GM23248 (cell line): ENCODE results near the gene TLNRD1. TPM values are rescaled to one million over a fixed set of nuclear protein-coding genes. Genes with fewer than 3 reads are reported as not detected.

ENCODE experiments used
- DNase-seq: peaks from one replicate; pipeline ENCODE4 v3.0.0-alpha.2; 2015
- H2AFZ ChIP-seq: fragments of 200-600 bp; sonication (generic); 2 replicates; pipeline ENCODE4 v1.6.1; 2016; ENCODE audit warnings: antibody characterized with exemption
- H3F3A ChIP-seq: fragments of 200-600 bp; sonication (generic); 2 replicates; pipeline ENCODE4 v1.6.1; 2016; ENCODE audit warnings: mild to moderate bottlenecking, antibody characterized with exemption, mixed run types; ENCODE audit not compliant: insufficient read depth
- H3K27ac ChIP-seq: fragments of 200-600 bp; sonication (generic); 2 replicates; pipeline ENCODE4 v1.5.1; 2016; ENCODE audit warnings: mild to moderate bottlenecking
- H3K27me3 ChIP-seq: fragments of 200-600 bp; sonication (generic); replicated peaks from 2 replicates; pipeline ENCODE4 v1.6.1; 2016; ENCODE audit warnings: mild to moderate bottlenecking; ENCODE audit not compliant: insufficient read depth
- H3K36me3 ChIP-seq: fragments of 200-600 bp; sonication (generic); 2 replicates; pipeline ENCODE4 v1.6.1; 2016; ENCODE audit warnings: low read depth, mild to moderate bottlenecking
- H3K4me1 ChIP-seq: fragments of 200-600 bp; sonication (generic); 2 replicates; pipeline ENCODE4 v1.6.1; 2016; ENCODE audit warnings: mild to moderate bottlenecking; ENCODE audit not compliant: insufficient read depth
- H3K4me2 ChIP-seq: fragments of 200-600 bp; sonication (generic); one replicate; pipeline ENCODE4 v1.6.1; 2016; ENCODE audit warnings: mild to moderate bottlenecking; ENCODE audit not compliant: unreplicated experiment
- H3K4me3 ChIP-seq: fragments of 200-600 bp; sonication (generic); 2 replicates; pipeline ENCODE4 v1.5.1; 2016; ENCODE audit warnings: mild to moderate bottlenecking
- H3K79me2 ChIP-seq: fragments of 200-600 bp; sonication (generic); 2 replicates; pipeline ENCODE4 v1.6.1; 2016; ENCODE audit warnings: mild to moderate bottlenecking; ENCODE audit not compliant: insufficient read depth
- H3K9ac ChIP-seq: fragments of 200-600 bp; sonication (generic); 2 replicates; pipeline ENCODE4 v1.6.1; 2016; ENCODE audit warnings: mild to moderate bottlenecking
- H3K9me2 ChIP-seq: fragments of 200-600 bp; sonication (generic); 2 replicates; pipeline ENCODE4 v1.6.1; 2016; ENCODE audit warnings: mixed run types, mild to moderate bottlenecking, moderate library complexity; ENCODE audit not compliant: insufficient read depth
- H3K9me3 ChIP-seq: fragments of 200-600 bp; sonication (generic); one replicate; pipeline ENCODE4 v1.6.1; 2017; ENCODE audit warnings: low read depth
- H4K20me1 ChIP-seq: fragments of 200-600 bp; sonication (generic); 2 replicates; pipeline ENCODE4 v1.6.0; 2016; ENCODE audit not compliant: insufficient read depth
- EZH2 ChIP-seq: fragments of 200-600 bp; sonication (generic); IDR thresholded peaks from 2 replicates; pipeline ENCODE4 v1.6.1; 2018; ENCODE audit warnings: antibody characterized with exemption, mild to moderate bottlenecking; ENCODE audit not compliant: insufficient read depth, poor library complexity, severe bottlenecking
- EZH2phosphoT487 ChIP-seq: fragments of 200-600 bp; sonication (generic); IDR thresholded peaks from 2 replicates; pipeline ENCODE4 v1.6.1; 2018; ENCODE audit warnings: antibody characterized with exemption, moderate library complexity, mild to moderate bottlenecking, low read depth; ENCODE audit not compliant: insufficient read depth
- WGBS, 2 experiments: methylation state at CpG; one replicate each; pipeline ENCODE4 v1.1.6; 2015 to 2017; ENCODE audit warnings: low lambda C conversion rate in 2 of 2, low coverage in 1 of 2; ENCODE audit errors: missing lambda C conversion rate in 2 of 2; 5-methylcytosine and 5-hydroxymethylcytosine counted together
- in situ Hi-C: fragments of 300-500 bp; cut with MboI; formaldehyde crosslinking; loops from 2 replicates; pipeline ENCODE4 v1.15.0; 2020
- polyA plus RNA-seq: library from polyadenylated mRNA; unstranded; fragments of >200 nt; fragmentation: Nextera tagmentation; extraction: Ambion mirVana; gene quantifications from 2 replicates; pipeline ENCODE4 v1.2.1, GENCODE V29; 2016
- total RNA-seq: library from RNA; depleted of rRNA; stranded (reverse); fragments of >200 nt; shearing (Covaris generic); gene quantifications from 2 replicates; pipeline ENCODE4 v1.2.3, GENCODE V29; 2014

Gene TLNRD1
- total and polyA plus RNA-seq, 2 experiments from 2014 or later, result 2.9 to 11.5 TPM

- Histone ChIP-seq H3K4me1 (peaks cover 18% of the 10 kb centered on the region; the same call in 1 of the 2 replicates), H3K27ac (peak overlapping the region; percentile 14; the same call in 1 of the 2 replicates), H3K9me3 (no peaks in the 10 kb centered on the region), H3K9me2 (no peaks in the 10 kb centered on the region), H4K20me1 (no peaks in the 10 kb centered on the region), H2AFZ (no peak overlapping the region), H3K36me3 (no peaks in the 10 kb centered on the region), H3K4me3 (no peak overlapping the region), H3K79me2 (peaks cover 23% of the 10 kb centered on the region), H3K27me3 (no peaks in the 10 kb centered on the region), H3F3A (peaks cover 21% of the 10 kb centered on the region; the same call in 1 of the 2 replicates), H3K4me2 (no peak overlapping the region), H3K9ac (no peak overlapping the region)
- TF ChIP-seq EZH2phosphoT487, result no peak
- in situ Hi-C loops, result no loop called here
- peak; percentile 64 for DNase-seq
- 55 to 58% methylated on average over 8 of the region's 8 CpGs for WGBS, 2 experiments
Observed at GRCh38 chr15:81015621-81016488, 15.1 kb downstream of the TLNRD1 start.

DNA sequence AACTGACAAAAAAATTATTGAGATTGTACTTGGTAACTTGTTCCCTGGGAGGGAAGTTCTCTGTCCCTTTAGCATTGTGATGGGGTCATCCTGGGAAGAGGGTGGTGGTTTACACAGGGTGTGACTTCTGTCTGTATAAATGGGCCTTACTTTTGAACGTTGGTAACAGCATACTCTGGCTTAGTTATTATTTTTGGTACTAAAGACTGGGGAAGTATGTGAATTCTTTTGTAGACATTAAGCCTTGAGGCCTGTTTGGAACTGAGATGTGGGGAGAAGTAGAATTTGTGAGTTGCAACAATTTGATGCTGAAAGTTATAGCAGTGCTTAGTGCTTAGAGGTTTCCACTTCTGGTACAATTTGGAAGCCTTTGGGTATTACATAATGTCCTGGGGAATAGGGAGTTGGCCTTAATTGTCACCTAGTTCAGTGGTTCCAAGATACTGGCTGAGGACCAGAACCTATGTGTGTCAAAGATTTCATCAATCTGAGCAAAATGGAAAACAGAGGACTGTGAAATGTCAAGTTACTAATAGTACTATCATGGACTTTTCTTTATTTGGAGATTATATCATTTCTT is 15.9 kb downstream of the TLNRD1 start:
- Histone ChIP-seq H2AFZ (no peak overlapping the region), H3K9me2 (no peaks in the 10 kb centered on the region), H3K9ac (no peak overlapping the region), H3K79me2 (peaks cover 20% of the 10 kb centered on the region), H3K4me1 (peaks cover 14% of the 10 kb centered on the region; the same call in 1 of the 2 replicates), H4K20me1 (no peaks in the 10 kb centered on the region), H3F3A (0 out of 2 replicates have a peak, but pooled peaks cover 14% of the 10 kb centered on the region), H3K9me3 (no peaks in the 10 kb centered on the region), H3K4me2 (no peak overlapping the region), H3K27ac (peak overlapping the region; percentile 14; the same call in 1 of the 2 replicates), H3K36me3 (no peaks in the 10 kb centered on the region), H3K4me3 (no peak overlapping the region), H3K27me3 (no peaks in the 10 kb centered on the region)
- no peak for DNase-seq
- no peak for TF ChIP-seq EZH2phosphoT487
- no peak for TF ChIP-seq EZH2
- in situ Hi-C loops, result no loop called here
- 7 to 12% methylated on average over 1 of the region's 1 CpG for WGBS, 2 experiments

GRCh38 chr15:81018197-81018596 is 17.5 kb downstream of the TLNRD1 start:
- Histone ChIP-seq H3K4me3 (no peak overlapping the region), H3K9me3 (no peaks in the 10 kb centered on the region), H3K36me3 (no peaks in the 10 kb centered on the region), H4K20me1 (no peaks in the 10 kb centered on the region), H3F3A (peaks cover 17% of the 10 kb centered on the region), H3K4me2 (no peak overlapping the region), H2AFZ (no peak overlapping the region), H3K9me2 (no peaks in the 10 kb centered on the region), H3K27ac (no peak overlapping the region), H3K9ac (no peak overlapping the region), H3K79me2 (peaks cover 13% of the 10 kb centered on the region; the same call in 1 of the 2 replicates), H3K27me3 (no peaks in the 10 kb centered on the region), H3K4me1 (peaks cover 17% of the 10 kb centered on the region)
- in situ Hi-C loops, result no loop called here
- 89 to 98% methylated on average over 2 of the region's 2 CpGs for WGBS, 2 experiments
- no peak for DNase-seq
- TF ChIP-seq EZH2phosphoT487 (no peak), EZH2 (no peak)

- Histone ChIP-seq H3K4me1 (peaks cover 23% of the 10 kb centered on the region), H4K20me1 (no peaks in the 10 kb centered on the region), H3K9me3 (no peaks in the 10 kb centered on the region), H3K36me3 (no peaks in the 10 kb centered on the region), H3K79me2 (0 out of 2 replicates have a peak, but pooled peaks cover 5% of the 10 kb centered on the region), H3K27me3 (no peaks in the 10 kb centered on the region), H3K4me3 (no peak overlapping the region), H3K9ac (no peak overlapping the region), H3K27ac (no peak overlapping the region), H3K9me2 (no peaks in the 10 kb centered on the region), H3F3A (peaks cover 18% of the 10 kb centered on the region), H2AFZ (no peak overlapping the region), H3K4me2 (no peak overlapping the region)
- in situ Hi-C loops, result no loop called here
- TF ChIP-seq EZH2, result no peak
- TF ChIP-seq EZH2phosphoT487, result no peak
- WGBS, 2 experiments, result 85 to 87% methylated on average over 7 of the region's 7 CpGs
- no peak for DNase-seq
Observed at GRCh38 chr15:81021321-81021720, 20.6 kb downstream of the TLNRD1 start.
